AG04450 (cell line): ENCODE results near the gene LEMD3. TPM values are rescaled to one million over a fixed set of nuclear protein-coding genes. Genes with fewer than 3 reads are reported as not detected.
A peak's percentile ranks its signal among the peaks of the same experiment; 100 is the strongest.

ENCODE experiments used
- CTCF ChIA-PET: fragments of 300-600, 350-600 bp; formaldehyde crosslinking; extraction: SDS; loops from one replicate; lab custom pipeline; 2022; ENCODE audit warnings: antibody characterized with exemption, inconsistent platforms; lab: Charles Lee
- POLR2A ChIA-PET: fragments of 350-600 bp; formaldehyde crosslinking; extraction: SDS; loops from one replicate; lab custom pipeline; 2021; ENCODE audit warnings: antibody characterized with exemption, inconsistent platforms; lab: Yijun Ruan, JAX
- DNase-seq: peaks from one replicate; pipeline ENCODE4 v3.0.0-alpha.2; 2011; ENCODE audit warnings: low read depth, low spot score
- H3K27ac ChIP-seq: one replicate; pipeline ENCODE4 v1.5.1; 2012; ENCODE audit warnings: low read depth, low read length, control low read depth
- H3K27me3 ChIP-seq: one replicate; pipeline ENCODE4 v1.6.0; 2012; ENCODE audit warnings: low read length; ENCODE audit not compliant: control insufficient read depth, insufficient read depth
- H3K4me3 ChIP-seq: 2 replicates; pipeline ENCODE4 v1.5.1; 2011; ENCODE audit warnings: mild to moderate bottlenecking, low read depth, low read length, control low read depth
- H3K9me3 ChIP-seq: 2 replicates; pipeline ENCODE4 v1.5.1; 2012; ENCODE audit warnings: low read length; ENCODE audit not compliant: control insufficient read depth, insufficient read depth
- polyA plus RNA-seq: library from polyadenylated mRNA; depleted of rRNA; stranded (reverse); fragments of >200 nt; gene quantifications from 2 replicates; pipeline ENCODE4 v1.2.3, GENCODE V29; 2011
- TF ChIP-seq, protein P1 (sequence below): IDR thresholded peaks from 2 replicates; pipeline ENCODE4 v1.5.1; 2011; ENCODE audit warnings: low read depth, low read length, control low read depth, inconsistent platforms

LEMD3 gene
- polyA plus RNA-seq, 1 experiment, result 11.9 TPM

DNA sequence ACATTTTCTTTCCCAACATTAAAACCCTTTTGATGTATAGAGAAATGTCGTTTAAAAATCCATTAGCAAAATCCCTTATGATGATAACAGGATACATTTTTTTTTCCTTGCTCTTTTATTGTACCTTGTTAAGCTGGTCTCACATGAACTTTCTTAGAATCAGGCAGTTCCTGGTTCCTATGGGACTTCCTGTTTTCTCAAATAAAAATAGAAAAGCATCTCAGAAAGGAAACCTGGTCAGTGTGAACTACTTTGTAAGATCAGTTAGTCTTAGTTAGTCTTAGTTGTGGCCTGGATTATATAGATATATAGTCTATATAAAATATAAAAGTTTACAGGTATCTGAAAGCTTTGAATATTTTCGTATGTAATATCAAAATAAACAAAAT lies 40.3 kb downstream of the LEMD3 start:
- DNase-seq, result no peak

DNA sequence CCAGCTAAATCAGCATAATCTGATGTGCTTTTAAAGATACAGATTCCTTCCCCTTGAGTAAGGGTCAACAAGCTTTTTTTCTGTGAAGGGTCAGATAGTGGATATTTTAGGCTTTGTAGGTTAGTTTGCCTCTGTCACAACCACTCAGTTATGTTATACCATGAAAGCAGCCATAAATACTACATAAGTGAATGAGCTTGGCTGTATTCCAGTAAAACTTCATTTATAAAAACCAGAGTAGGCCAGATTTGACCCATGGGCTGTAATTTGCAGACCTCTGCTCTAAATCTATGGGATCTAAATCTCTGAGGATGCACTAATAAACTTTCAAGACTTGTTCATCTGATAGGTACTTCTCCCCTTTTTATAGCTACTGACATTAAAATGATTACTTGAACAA lies 47.7 kb downstream of the LEMD3 start:
- ChIA-PET CTCF (interaction anchor here (2.2 kb wide), 1 partner anchor 15 kb away, joined by 12 read pairs; no protein-coding TSS in a partner anchor), POLR2A (no interaction called here)
- H3K27ac ChIP-seq, result no peak overlapping the region
- H3K27me3 ChIP-seq, result no peaks in the 10 kb centered on the region
- no peak for DNase-seq
- TF ChIP-seq, protein P1, sequence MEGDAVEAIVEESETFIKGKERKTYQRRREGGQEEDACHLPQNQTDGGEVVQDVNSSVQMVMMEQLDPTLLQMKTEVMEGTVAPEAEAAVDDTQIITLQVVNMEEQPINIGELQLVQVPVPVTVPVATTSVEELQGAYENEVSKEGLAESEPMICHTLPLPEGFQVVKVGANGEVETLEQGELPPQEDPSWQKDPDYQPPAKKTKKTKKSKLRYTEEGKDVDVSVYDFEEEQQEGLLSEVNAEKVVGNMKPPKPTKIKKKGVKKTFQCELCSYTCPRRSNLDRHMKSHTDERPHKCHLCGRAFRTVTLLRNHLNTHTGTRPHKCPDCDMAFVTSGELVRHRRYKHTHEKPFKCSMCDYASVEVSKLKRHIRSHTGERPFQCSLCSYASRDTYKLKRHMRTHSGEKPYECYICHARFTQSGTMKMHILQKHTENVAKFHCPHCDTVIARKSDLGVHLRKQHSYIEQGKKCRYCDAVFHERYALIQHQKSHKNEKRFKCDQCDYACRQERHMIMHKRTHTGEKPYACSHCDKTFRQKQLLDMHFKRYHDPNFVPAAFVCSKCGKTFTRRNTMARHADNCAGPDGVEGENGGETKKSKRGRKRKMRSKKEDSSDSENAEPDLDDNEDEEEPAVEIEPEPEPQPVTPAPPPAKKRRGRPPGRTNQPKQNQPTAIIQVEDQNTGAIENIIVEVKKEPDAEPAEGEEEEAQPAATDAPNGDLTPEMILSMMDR, result no peak
- H3K4me3 ChIP-seq, result no peak overlapping the region
- no peaks in the 10 kb centered on the region for H3K9me3 ChIP-seq

More for the DNA sequence above, 40.3 kb downstream of the LEMD3 start:
- no peak overlapping the region for H3K4me3 ChIP-seq
- POLR2A ChIA-PET, result no interaction called here
- CTCF ChIA-PET, result interaction anchor here (1.0 to 1.2 kb wide), 2 partner anchors 16 to 408 kb away, joined by 3 to 6 read pairs; no protein-coding TSS in a partner anchor
- H3K27ac ChIP-seq, result no peak overlapping the region
- no peaks in the 10 kb centered on the region for H3K27me3 ChIP-seq
- TF ChIP-seq, protein P1, result no peak
- H3K9me3 ChIP-seq, result no peaks in the 10 kb centered on the region

DNA sequence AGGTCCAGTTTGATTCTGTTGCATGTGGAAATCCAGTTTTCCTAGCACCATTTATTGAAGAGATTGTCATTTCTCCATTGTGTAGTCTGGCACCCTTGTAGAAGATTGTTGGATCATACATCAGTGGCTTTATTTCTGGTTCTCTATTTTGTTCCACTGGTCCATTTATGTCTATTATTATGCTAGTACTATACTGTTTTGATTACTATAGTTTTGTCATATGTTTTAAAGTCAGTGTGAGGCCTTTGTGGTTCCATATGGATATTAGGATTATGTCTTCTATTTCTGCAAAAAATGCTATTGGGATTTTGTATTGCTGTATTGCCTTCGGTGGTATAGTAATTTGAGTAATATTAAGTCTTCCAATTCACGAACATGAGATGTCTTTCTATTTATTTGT lies 51.4 kb downstream of the LEMD3 start:
- TF ChIP-seq, protein P1, result no peak
- H3K27ac ChIP-seq, result no peak overlapping the region
- POLR2A ChIA-PET, result no interaction called here
- H3K9me3 ChIP-seq, result no peaks in the 10 kb centered on the region
- CTCF ChIA-PET, result interaction anchor here (1.5 kb wide), 1 partner anchor 12 kb away, joined by 7 read pairs; no protein-coding TSS in a partner anchor
- H3K4me3 ChIP-seq, result no peak overlapping the region
- no peaks in the 10 kb centered on the region for H3K27me3 ChIP-seq
- no peak for DNase-seq

DNA sequence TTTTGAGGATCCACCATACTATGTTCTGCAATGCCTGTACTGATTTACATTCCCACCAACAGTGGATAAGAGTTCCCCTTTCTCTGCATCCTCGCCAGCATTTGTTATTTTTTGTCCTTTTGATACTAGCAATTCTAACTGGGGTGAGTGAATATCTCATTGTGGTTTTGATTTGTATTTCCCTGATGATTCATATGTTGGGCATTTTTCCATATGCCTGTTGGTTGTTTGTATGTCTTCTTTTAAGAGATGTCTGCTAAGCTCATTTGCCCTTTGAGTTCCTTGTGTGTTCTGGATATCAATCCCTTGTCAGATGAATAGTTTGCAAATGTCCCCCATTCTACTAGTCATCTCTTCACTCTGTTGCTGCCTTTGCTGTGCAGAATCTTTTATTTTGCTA lies 60.1 kb downstream of the LEMD3 start:
- TF ChIP-seq, protein P1, result no peak
- POLR2A ChIA-PET, result interaction anchor here (0.6 kb wide), 1 partner anchor 466 kb away, joined by 3 read pairs; no protein-coding TSS in a partner anchor
- no peaks in the 10 kb centered on the region for H3K27me3 ChIP-seq
- DNase-seq, result peak; percentile 18
- H3K9me3 ChIP-seq, result no peaks in the 10 kb centered on the region
- CTCF ChIA-PET, result interaction anchor here (0.6 kb wide), 1 partner anchor 42 kb away, joined by 3 read pairs; no protein-coding TSS in a partner anchor
- H3K4me3 ChIP-seq, result no peak overlapping the region
- H3K27ac ChIP-seq, result no peak overlapping the region

DNA sequence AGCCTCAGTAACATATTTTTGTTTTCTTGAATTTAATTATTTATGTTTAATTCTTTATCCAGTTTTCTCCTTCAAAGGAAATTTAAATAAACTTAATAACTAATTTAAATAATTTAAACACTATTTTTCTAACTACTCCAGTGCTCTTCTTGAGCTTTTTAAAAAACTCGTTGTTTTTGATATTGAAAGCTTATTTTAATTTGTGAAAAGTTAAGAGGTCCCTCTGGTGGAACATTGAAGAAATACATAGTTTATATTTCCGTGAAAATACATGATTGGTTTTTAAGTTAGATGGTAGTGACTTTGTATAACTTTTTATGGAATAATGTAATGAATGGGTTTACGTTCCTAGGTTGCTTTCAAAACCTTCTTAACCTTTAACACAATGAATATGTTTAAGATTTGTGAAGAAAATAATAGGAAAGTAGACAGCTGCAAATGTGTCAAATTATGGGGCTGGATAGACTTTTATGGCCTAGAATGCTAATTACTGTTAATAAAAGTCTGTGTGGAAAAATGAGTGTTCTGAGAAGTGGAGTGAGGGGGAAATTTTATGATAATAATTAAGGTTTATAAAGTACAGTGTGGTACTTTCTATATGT lies 63.2 kb downstream of the LEMD3 start:
- DNase-seq, result no peak
- Histone ChIP-seq H3K27ac (no peak overlapping the region), H3K27me3 (no peaks in the 10 kb centered on the region), H3K4me3 (no peak overlapping the region), H3K9me3 (no peaks in the 10 kb centered on the region)
- ChIA-PET CTCF (interaction anchor here (0.6 to 3.7 kb wide), 28 partner anchors 12 to 937 kb away, joined by 3 to 70 read pairs (median 4); partner anchors contain the start of genes LEMD3 and TMBIM4), POLR2A (no interaction called here)
- TF ChIP-seq, protein P1, result peak; percentile 52
